Liver (tissue), 9 donors: ENCODE data around the gene SNCB. TPM values are rescaled to one million over a fixed set of nuclear protein-coding genes. Genes with fewer than 3 reads are reported as not detected.

Experiments
- DNase-seq: peaks from one replicate; pipeline ENCODE4 v3.0.0-alpha.2; 2017; ENCODE audit warnings: low spot score
- H3K27ac ChIP-seq, 2 donors: one replicate each; pipeline ENCODE4 v1.7.0; 2013; ENCODE audit warnings: inconsistent platforms in 2 of 2, low read length in 2 of 2, control low read depth in 1 of 2, low read depth in 1 of 2, mild to moderate bottlenecking in 1 of 2
- H3K27me3 ChIP-seq, 4 donors: one replicate each; pipeline versions ENCODE4 v1.6.1 to v1.7.0; 2013; ENCODE audit warnings: low read length in 3 of 4, inconsistent platforms in 1 of 4, mild to moderate bottlenecking in 1 of 4, moderate library complexity in 1 of 4; ENCODE audit not compliant: control insufficient read depth in 4 of 4, insufficient read depth in 4 of 4
- H3K36me3 ChIP-seq, 4 donors: one replicate each; pipeline versions ENCODE4 v1.6.1 to v1.7.0; 2013; ENCODE audit warnings: low read length in 3 of 4, mild to moderate bottlenecking in 3 of 4, low read depth in 1 of 4, moderate library complexity in 1 of 4; ENCODE audit not compliant: control insufficient read depth in 4 of 4, insufficient read depth in 3 of 4
- H3K4me1 ChIP-seq, 4 donors: one replicate each; pipeline versions ENCODE4 v1.6.1 to v1.7.0; 2013; ENCODE audit warnings: low read length in 3 of 4, mild to moderate bottlenecking in 3 of 4, moderate library complexity in 1 of 4; ENCODE audit not compliant: control insufficient read depth in 4 of 4, insufficient read depth in 4 of 4
- H3K4me3 ChIP-seq, 3 donors: one replicate each; pipeline versions ENCODE4 v1.6.1 to v1.7.0; 2013; ENCODE audit warnings: low read length in 3 of 3, control low read depth in 1 of 3, low read depth in 1 of 3, mild to moderate bottlenecking in 1 of 3
- H3K9ac ChIP-seq, 2 donors: one replicate each; pipeline ENCODE4 v1.7.0; 2013; ENCODE audit warnings: low read length in 2 of 2, mild to moderate bottlenecking in 2 of 2, moderate library complexity in 2 of 2, control low read depth in 1 of 2, low read depth in 1 of 2
- H3K9me3 ChIP-seq, 4 donors: one replicate each; pipeline versions ENCODE4 v1.6.1 to v1.7.0; 2013; ENCODE audit warnings: low read length in 3 of 4; ENCODE audit not compliant: control insufficient read depth in 4 of 4
- ATF3 ChIP-seq: IDR thresholded peaks from 2 replicates; pipeline ENCODE4 v1.6.1; 2016; ENCODE audit warnings: antibody characterized with exemption
- CTCF ChIP-seq: fragments of 150-350 bp; IDR thresholded peaks from 2 replicates; pipeline ENCODE4 v1.5.1; 2017; ENCODE audit warnings: improper control_type of control experiment, low read depth, low read length; ENCODE audit not compliant: missing input control
- EGR1 ChIP-seq, 2 donors: IDR thresholded peaks; 2 replicates each; pipeline ENCODE4 v1.6.1; 2016 to 2018; ENCODE audit warnings: antibody characterized with exemption in 2 of 2, low read depth in 2 of 2
- FOXA1 ChIP-seq: IDR thresholded peaks from 2 replicates; pipeline ENCODE4 v1.6.1; 2016; ENCODE audit warnings: antibody characterized with exemption
- FOXA2 ChIP-seq: IDR thresholded peaks from 2 replicates; pipeline ENCODE4 v1.6.1; 2016; ENCODE audit warnings: antibody characterized with exemption
- GABPA ChIP-seq, 2 donors: IDR thresholded peaks in 1 of 2; conservative IDR thresholded peaks in 1 of 2; 2 replicates each; pipeline ENCODE4 v1.6.1; 2016; ENCODE audit warnings: antibody characterized with exemption in 2 of 2, mild to moderate bottlenecking in 1 of 2, moderate library complexity in 1 of 2
- HNF4A ChIP-seq, 2 donors: conservative IDR thresholded peaks; 2 replicates each; pipeline ENCODE4 v1.6.1; 2016; ENCODE audit warnings: antibody characterized with exemption in 2 of 2, mild to moderate bottlenecking in 2 of 2
- HNF4G ChIP-seq: IDR thresholded peaks from 2 replicates; pipeline ENCODE4 v1.6.1; 2016; ENCODE audit warnings: antibody characterized with exemption
- JUND ChIP-seq, 2 donors: IDR thresholded peaks; 2 replicates each; pipeline ENCODE4 v1.6.1; 2016; ENCODE audit warnings: antibody characterized with exemption in 2 of 2
- NR2F2 ChIP-seq: IDR thresholded peaks from 2 replicates; pipeline ENCODE4 v1.6.1; 2016; ENCODE audit warnings: antibody characterized with exemption
- RAD21 ChIP-seq, 2 donors: IDR thresholded peaks; 2 replicates each; pipeline ENCODE4 v1.6.1; 2016; ENCODE audit warnings: antibody characterized with exemption in 2 of 2, mild to moderate bottlenecking in 2 of 2
- RXRA ChIP-seq, 2 donors: IDR thresholded peaks; 2 replicates each; pipeline ENCODE4 v1.6.1; 2017 to 2018; ENCODE audit warnings: antibody characterized with exemption in 2 of 2, mild to moderate bottlenecking in 1 of 2
- SP1 ChIP-seq: IDR thresholded peaks from 2 replicates; pipeline ENCODE4 v1.6.1; 2018; ENCODE audit warnings: antibody characterized with exemption, mild to moderate bottlenecking
- TAF1 ChIP-seq: conservative IDR thresholded peaks from 2 replicates; pipeline ENCODE4 v1.6.1; 2016; ENCODE audit warnings: antibody characterized with exemption, mild to moderate bottlenecking
- YY1 ChIP-seq: IDR thresholded peaks from 2 replicates; pipeline ENCODE4 v1.6.1; 2016; ENCODE audit warnings: antibody characterized with exemption, mild to moderate bottlenecking
- ZBTB33 ChIP-seq: IDR thresholded peaks from 2 replicates; pipeline ENCODE4 v1.6.1; 2016; ENCODE audit warnings: antibody characterized with exemption
- WGBS: extraction: QIAGEN DNeasy Blood & Tissue Kit; methylation state at CpG from one replicate; pipeline ENCODE4 v1.1.7; 2013; 5-methylcytosine and 5-hydroxymethylcytosine counted together
- polyA plus RNA-seq, 2 donors: library from polyadenylated mRNA; stranded (reverse) in 1 of 2; unstranded in 1 of 2; fragments of 200-250 nt in 1 of 2; fragments of >200 nt in 1 of 2; fragmentation: Nextera tagmentation in 1 of 2; extraction: Ambion mirVana in 1 of 2; gene quantifications; one replicate each; pipeline versions ENCODE4 v1.2.1 to v1.2.3, GENCODE V29; 2013 to 2015
- total RNA-seq, 2 donors: library from RNA; depleted of rRNA; stranded (reverse); fragments of >200 nt; gene quantifications; one replicate each; pipeline ENCODE4 v1.2.3, GENCODE V29; 2014
- donor health status: healthy.
- donor health status: healthy.
- donor health status: healthy.
- donor health status: healthy.
- donor health status: healthy.

Gene SNCB
- total and polyA plus RNA-seq, 4 donors: not detected

- WGBS: 93% methylated on average over 11 of the region's 11 CpGs
- H3K9me3 ChIP-seq: no peaks in the 10 kb centered on the region
- no peak overlapping the region for H3K9ac ChIP-seq
- H3K4me1 ChIP-seq: peaks cover 4 to 16% (median 6%) of the 10 kb centered on the region in 4 donors
- DNase-seq: no peak
- H3K36me3 ChIP-seq: peaks cover 0 to 9% (median 2%) of the 10 kb centered on the region in 4 donors
- H3K27me3 ChIP-seq: no peaks in the 10 kb centered on the region
- TF ChIP-seq RXRA (IDR thresholded peaks at IDR 0.05) (no peak), RAD21 (IDR thresholded peaks at IDR 0.05) (no peak), HNF4G (no peak), HNF4A (conservative IDR thresholded peaks at IDR 0.05) (no peak), ATF3 (no peak), TAF1 (no peak), ZBTB33 (no peak), YY1 (no peak), GABPA (IDR thresholded peaks at IDR 0.05 in 1 of 2, conservative IDR thresholded peaks at IDR 0.05 in 1 of 2) (no peak), JUND (IDR thresholded peaks at IDR 0.05) (no peak), FOXA1 (no peak)
- H3K4me3 ChIP-seq: no peak overlapping the region
- H3K27ac ChIP-seq: no peak overlapping the region
Measured at GRCh38 chr5:176595386-176595943, 34.9 kb downstream of the SNCB start.

GRCh38 chr5:176594554-176594953, 35.8 kb downstream of the SNCB start:
- Histone ChIP-seq H3K9ac (no peak overlapping the region), H3K9me3 (no peaks in the 10 kb centered on the region), H3K4me1 (peaks cover 4 to 16% (median 6%) of the 10 kb centered on the region in 4 donors), H3K27ac (no peak overlapping the region), H3K36me3 (peaks cover 0 to 12% (median 2%) of the 10 kb centered on the region in 4 donors), H3K27me3 (no peaks in the 10 kb centered on the region), H3K4me3 (no peak overlapping the region)
- 91% methylated on average over 8 of the region's 8 CpGs for WGBS
- no peak for DNase-seq
- TF ChIP-seq TAF1: no peak
- no peak for TF ChIP-seq JUND (IDR thresholded peaks at IDR 0.05)
- no peak for TF ChIP-seq SP1

GRCh38 chr5:176593273-176593869, 37.0 kb downstream of the SNCB start:
- Histone ChIP-seq H3K9me3 (no peaks in the 10 kb centered on the region), H3K27ac (no peak overlapping the region), H3K9ac (no peak overlapping the region), H3K4me3 (no peak overlapping the region), H3K4me1 (peaks cover 4 to 16% (median 6%) of the 10 kb centered on the region in 4 donors), H3K27me3 (no peaks in the 10 kb centered on the region), H3K36me3 (peaks cover 0 to 15% (median 3%) of the 10 kb centered on the region in 4 donors)
- DNase-seq: no peak
- 95% methylated on average over 12 of the region's 12 CpGs for WGBS
- TF ChIP-seq YY1 (no peak), CTCF (no peak), SP1 (no peak), RXRA (IDR thresholded peaks at IDR 0.05) (no peak), HNF4A (conservative IDR thresholded peaks at IDR 0.05) (no peak), FOXA2 (no peak), EGR1 (IDR thresholded peaks at IDR 0.05; ENCODE audit: low read depth in 2 of 2) (no peak), ATF3 (no peak), FOXA1 (no peak), NR2F2 (no peak), ZBTB33 (no peak), TAF1 (no peak), GABPA (IDR thresholded peaks at IDR 0.05 in 1 of 2, conservative IDR thresholded peaks at IDR 0.05 in 1 of 2) (no peak), JUND (IDR thresholded peaks at IDR 0.05) (no peak), HNF4G (no peak)
